OCI-LY7 (cell line): ENCODE results near the gene SIRT3.
"Not testable (repeated sequence)": the region's sequence is repeated elsewhere in the genome, so short reads cannot be mapped to it uniquely, and the experiment has no call there.

Experiments used
- EZH2phosphoT487 ChIP-seq: fragments of 200-600 bp; sonication (generic); IDR thresholded peaks from 2 replicates; pipeline ENCODE4 v1.6.1; 2018; ENCODE audit warnings: low read depth, borderline replicate concordance, mild to moderate bottlenecking, mixed run types, antibody characterized with exemption, low read length, moderate library complexity, mixed read lengths
- TF ChIP-seq, protein P1 (sequence below): fragments of 200-600 bp; sonication (generic); conservative IDR thresholded peaks from 2 replicates; pipeline ENCODE4 v1.5.1; 2014; ENCODE audit warnings: mild to moderate bottlenecking, antibody characterized with exemption, low read length, moderate library complexity, mixed read lengths

DNA sequence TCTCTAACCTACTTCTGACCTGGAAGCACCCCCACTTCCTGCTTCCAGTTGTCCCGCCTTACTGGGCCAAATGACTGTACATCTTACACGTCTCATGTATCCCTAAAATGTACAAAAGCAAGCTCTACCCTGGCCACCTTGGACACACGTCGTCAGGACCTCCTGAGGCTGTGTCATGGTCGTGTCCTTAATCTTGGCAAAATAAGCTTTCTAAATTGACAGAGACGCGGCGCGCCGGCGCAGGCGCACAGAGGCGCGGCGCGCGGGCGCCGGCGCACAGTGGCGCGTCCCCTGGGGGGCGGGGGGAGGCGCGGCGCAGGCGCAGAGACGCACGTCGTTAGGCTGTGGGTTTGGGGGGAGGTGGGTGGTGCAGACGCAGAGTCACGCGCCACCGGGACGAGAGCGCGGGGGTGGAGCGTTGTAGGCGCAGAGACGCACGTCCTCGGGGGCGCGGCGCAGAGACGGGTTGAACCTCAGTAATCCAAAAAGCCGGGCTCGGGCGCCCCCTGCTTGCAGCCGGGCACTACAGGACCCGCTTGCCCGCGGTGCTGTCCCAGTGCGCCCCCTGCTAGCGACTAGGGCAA is 46.9 kb downstream of the SIRT3 start:
- TF ChIP-seq EZH2phosphoT487: not testable (repeated sequence)
- TF ChIP-seq, protein P1, sequence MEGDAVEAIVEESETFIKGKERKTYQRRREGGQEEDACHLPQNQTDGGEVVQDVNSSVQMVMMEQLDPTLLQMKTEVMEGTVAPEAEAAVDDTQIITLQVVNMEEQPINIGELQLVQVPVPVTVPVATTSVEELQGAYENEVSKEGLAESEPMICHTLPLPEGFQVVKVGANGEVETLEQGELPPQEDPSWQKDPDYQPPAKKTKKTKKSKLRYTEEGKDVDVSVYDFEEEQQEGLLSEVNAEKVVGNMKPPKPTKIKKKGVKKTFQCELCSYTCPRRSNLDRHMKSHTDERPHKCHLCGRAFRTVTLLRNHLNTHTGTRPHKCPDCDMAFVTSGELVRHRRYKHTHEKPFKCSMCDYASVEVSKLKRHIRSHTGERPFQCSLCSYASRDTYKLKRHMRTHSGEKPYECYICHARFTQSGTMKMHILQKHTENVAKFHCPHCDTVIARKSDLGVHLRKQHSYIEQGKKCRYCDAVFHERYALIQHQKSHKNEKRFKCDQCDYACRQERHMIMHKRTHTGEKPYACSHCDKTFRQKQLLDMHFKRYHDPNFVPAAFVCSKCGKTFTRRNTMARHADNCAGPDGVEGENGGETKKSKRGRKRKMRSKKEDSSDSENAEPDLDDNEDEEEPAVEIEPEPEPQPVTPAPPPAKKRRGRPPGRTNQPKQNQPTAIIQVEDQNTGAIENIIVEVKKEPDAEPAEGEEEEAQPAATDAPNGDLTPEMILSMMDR: 0 out of 2 replicates have a peak, but pooled peaks have one; percentile 4
